Stomach (tissue), 4 donors: ENCODE measurements around the gene CD44.

Source experiments
- POLR2A ChIP-seq, 4 donors: fragments of 450-650 bp; IDR thresholded peaks; one replicate each; pipeline ENCODE4 v1.6.1; 2016; ENCODE audit warnings: antibody characterized with exemption in 4 of 4, control low read depth in 2 of 4, mild to moderate bottlenecking in 1 of 4, moderate library complexity in 1 of 4
- TF ChIP-seq, protein P1 (sequence below), 7 experiments: fragments of 450-650 bp in 4 of 7; fragments of 200-600 bp in 3 of 7; sonication (generic) in 3 of 7; IDR thresholded peaks; one replicate each; pipeline ENCODE4 v1.5.1; 2016 to 2019; ENCODE audit warnings: antibody characterized with exemption in 7 of 7, control low read depth in 2 of 7, mild to moderate bottlenecking in 1 of 7

DNA sequence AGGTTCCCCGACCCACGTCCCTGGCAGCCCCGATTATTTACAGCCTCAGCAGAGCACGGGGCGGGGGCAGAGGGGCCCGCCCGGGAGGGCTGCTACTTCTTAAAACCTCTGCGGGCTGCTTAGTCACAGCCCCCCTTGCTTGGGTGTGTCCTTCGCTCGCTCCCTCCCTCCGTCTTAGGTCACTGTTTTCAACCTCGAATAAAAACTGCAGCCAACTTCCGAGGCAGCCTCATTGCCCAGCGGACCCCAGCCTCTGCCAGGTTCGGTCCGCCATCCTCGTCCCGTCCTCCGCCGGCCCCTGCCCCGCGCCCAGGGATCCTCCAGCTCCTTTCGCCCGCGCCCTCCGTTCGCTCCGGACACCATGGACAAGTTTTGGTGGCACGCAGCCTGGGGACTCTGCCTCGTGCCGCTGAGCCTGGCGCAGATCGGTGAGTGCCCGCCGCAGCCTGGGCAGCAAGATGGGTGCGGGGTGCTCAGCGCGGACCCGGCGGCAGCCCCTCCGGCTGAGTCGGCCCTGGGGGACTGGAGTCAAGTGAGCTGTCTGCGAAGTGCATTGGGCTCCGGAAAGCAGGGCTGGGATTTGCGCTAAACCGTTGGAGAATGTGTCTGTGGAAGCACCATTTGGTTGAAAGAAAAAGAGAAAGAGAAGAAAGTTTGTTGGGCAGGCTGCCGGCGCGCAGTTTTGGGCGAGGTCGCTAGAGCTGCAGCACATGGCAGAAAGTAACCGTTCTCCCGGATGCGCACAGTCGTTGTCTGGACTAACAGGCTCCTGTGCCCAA is at the start of gene CD44:
- TF ChIP-seq, protein P1, sequence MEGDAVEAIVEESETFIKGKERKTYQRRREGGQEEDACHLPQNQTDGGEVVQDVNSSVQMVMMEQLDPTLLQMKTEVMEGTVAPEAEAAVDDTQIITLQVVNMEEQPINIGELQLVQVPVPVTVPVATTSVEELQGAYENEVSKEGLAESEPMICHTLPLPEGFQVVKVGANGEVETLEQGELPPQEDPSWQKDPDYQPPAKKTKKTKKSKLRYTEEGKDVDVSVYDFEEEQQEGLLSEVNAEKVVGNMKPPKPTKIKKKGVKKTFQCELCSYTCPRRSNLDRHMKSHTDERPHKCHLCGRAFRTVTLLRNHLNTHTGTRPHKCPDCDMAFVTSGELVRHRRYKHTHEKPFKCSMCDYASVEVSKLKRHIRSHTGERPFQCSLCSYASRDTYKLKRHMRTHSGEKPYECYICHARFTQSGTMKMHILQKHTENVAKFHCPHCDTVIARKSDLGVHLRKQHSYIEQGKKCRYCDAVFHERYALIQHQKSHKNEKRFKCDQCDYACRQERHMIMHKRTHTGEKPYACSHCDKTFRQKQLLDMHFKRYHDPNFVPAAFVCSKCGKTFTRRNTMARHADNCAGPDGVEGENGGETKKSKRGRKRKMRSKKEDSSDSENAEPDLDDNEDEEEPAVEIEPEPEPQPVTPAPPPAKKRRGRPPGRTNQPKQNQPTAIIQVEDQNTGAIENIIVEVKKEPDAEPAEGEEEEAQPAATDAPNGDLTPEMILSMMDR (IDR thresholded peaks at IDR 0.05): no peak
- no peak for TF ChIP-seq POLR2A (IDR thresholded peaks at IDR 0.05)
